Epithelial cell of proximal tubule (primary cell): Measurements from ENCODE around the gene CCT8. TPM values are rescaled to one million over a fixed set of nuclear protein-coding genes. Genes with fewer than 3 reads are reported as not detected.
A peak's percentile ranks its signal among the peaks of the same experiment; 100 is the strongest.

Experiments
- DNase-seq: peaks from one replicate; pipeline ENCODE4 v3.0.0-alpha.2; 2011; ENCODE audit warnings: low read depth
- H3K4me3 ChIP-seq: 2 replicates; pipeline ENCODE4 v1.5.1; 2011; ENCODE audit warnings: low read depth, mild to moderate bottlenecking, low read length
- total RNA-seq: library from RNA; depleted of rRNA; stranded (reverse); fragments of >200 nt; gene quantifications from 2 replicates; pipeline ENCODE4 v1.2.3, GENCODE V29; 2015
- TF ChIP-seq, protein P1 (sequence below): conservative IDR thresholded peaks from 2 replicates; pipeline ENCODE4 v1.5.1; 2012; ENCODE audit warnings: low read depth, mild to moderate bottlenecking, low read length

CCT8 gene, protein sequence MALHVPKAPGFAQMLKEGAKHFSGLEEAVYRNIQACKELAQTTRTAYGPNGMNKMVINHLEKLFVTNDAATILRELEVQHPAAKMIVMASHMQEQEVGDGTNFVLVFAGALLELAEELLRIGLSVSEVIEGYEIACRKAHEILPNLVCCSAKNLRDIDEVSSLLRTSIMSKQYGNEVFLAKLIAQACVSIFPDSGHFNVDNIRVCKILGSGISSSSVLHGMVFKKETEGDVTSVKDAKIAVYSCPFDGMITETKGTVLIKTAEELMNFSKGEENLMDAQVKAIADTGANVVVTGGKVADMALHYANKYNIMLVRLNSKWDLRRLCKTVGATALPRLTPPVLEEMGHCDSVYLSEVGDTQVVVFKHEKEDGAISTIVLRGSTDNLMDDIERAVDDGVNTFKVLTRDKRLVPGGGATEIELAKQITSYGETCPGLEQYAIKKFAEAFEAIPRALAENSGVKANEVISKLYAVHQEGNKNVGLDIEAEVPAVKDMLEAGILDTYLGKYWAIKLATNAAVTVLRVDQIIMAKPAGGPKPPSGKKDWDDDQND
- 282 and 394 TPM in 2 replicates for total RNA-seq

DNA sequence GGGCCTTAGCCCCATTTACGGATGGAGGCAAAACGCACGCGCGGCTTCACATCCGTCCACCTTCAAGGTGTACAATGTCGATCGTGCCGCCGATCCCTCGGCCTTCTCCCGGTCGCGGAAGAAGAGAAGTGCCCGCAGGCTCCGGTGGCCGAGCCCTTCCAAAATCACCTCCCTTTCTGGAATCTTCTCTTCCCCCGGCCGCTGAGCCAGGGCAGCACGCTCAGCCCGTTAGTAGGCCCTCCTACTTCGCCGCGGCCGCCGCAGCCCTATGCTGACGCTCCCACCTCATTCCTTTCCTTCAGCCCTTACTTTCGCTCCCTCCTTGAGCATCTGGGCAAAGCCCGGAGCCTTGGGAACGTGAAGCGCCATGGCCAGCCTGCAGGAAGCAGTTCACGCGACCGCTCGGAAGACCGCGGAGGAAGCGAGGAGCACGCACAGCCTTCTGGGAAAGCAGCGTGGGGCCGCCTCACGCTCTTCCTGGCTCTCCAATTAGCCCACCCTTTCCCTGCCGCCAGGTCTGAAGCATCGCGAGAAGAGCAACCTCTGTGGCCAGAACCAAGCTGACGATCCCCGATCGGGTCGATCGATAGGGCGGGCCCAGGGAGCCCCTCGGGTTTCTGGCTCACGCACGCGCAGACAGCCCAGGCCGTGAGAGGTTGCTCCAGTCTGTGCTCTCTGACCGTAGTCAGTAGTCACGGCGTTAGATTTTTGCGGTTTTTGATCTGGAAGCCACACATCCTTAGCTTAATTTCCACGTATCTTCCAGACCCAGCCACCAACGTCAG is at the start of gene CCT8:
CCT8 (minus strand) TSS at position 427 of the 785 bp plus-strand sequence; CDS start at position 369, 58 bp downstream.
- peak within 1 kb of the TSS; percentile 73 for H3K4me3 ChIP-seq
- peak; percentile 91 for DNase-seq
- TF ChIP-seq, protein P1, sequence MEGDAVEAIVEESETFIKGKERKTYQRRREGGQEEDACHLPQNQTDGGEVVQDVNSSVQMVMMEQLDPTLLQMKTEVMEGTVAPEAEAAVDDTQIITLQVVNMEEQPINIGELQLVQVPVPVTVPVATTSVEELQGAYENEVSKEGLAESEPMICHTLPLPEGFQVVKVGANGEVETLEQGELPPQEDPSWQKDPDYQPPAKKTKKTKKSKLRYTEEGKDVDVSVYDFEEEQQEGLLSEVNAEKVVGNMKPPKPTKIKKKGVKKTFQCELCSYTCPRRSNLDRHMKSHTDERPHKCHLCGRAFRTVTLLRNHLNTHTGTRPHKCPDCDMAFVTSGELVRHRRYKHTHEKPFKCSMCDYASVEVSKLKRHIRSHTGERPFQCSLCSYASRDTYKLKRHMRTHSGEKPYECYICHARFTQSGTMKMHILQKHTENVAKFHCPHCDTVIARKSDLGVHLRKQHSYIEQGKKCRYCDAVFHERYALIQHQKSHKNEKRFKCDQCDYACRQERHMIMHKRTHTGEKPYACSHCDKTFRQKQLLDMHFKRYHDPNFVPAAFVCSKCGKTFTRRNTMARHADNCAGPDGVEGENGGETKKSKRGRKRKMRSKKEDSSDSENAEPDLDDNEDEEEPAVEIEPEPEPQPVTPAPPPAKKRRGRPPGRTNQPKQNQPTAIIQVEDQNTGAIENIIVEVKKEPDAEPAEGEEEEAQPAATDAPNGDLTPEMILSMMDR, result no peak

DNA sequence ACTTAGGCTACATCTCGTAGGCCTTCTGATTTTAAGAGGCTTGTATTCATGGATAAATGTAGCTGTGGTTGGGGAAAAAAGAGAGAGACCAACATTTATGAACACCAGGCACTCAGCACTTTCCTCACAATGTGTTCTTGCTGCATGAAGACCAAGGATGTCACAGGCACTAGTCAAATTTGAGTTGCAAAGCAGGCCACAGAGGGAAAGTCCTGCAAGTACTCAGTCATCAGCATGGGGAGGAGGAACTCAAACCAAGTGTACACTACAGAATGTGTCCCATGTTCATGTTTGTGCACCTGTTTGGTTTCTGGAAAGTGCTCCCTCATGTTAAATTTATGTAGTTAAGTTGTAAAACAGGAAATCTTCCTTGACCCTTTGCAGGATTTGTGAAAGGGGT is 48.3 kb upstream of the CCT8 start:
- TF ChIP-seq, protein P1, result no peak
- no peak for DNase-seq
- H3K4me3 ChIP-seq, result no peak overlapping the region

DNA sequence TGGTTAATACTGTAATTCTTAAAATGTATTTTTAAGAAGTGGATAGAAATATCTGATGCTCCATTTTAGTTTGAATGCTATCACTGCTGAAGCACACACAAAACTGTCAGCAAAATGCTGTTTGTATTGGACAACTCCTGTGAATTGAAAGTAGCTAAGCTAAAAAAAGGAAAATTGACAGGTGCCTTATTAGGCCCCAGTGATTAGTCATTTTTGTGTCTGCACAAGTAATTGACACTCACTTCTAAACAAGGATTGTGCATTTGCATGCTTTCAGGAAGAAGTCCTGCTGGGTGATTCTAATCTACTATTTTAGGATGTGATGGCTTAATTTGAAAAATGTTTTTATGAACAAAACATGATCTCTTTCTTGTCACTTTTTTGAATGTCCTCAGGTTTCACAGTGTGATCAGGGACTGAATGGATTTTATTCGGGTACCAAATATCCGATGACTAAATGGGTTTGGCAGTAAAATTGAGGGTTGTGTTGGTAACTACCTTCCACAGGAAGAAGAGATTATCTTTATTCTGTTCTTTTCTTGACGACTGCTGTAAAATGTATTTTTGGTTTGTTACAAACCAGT is 44.0 kb upstream of the CCT8 start:
- TF ChIP-seq, protein P1, result no peak
- H3K4me3 ChIP-seq, result no peak overlapping the region
- DNase-seq, result no peak

GRCh38 chr21:29115899-29116298 is 42.5 kb upstream of the CCT8 start:
- no peak for DNase-seq
- no peak overlapping the region for H3K4me3 ChIP-seq
- TF ChIP-seq, protein P1, result no peak

DNA sequence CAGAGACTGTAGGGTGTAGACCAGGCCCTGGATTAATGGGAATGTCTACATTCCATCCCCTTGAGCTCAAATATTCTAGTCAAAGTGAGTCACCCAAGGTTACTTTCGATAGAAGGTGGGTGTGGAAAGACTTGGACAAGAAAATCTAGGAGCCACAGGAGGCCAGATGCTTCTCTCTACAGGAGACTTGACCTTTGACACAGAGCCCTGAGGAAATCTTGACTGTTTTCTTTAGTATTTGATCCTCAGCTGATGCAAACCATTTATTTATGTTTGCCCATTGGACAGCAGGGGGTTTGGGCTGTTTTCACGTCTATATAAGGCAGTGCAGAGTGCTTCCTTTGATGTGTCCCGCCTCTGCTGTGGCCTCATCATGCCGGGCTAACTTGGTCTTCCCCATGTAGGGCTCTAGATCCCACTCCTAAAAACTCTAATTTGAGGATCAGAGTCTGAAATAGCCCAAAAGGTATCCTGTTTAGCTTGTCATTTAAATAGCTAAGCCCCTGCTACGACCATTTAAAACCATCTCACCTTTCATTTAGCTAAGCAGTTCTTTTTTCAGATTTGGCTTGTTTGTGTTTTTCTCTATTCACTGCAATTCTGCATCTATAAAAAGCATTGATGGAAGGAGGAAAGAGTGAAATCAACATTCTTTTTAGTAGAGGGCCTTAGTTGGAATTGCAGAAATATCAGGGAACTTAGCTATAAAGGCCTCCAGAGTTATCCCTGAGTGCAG is 41.5 kb upstream of the CCT8 start:
- no peak overlapping the region for H3K4me3 ChIP-seq
- DNase-seq, result no peak
- TF ChIP-seq, protein P1, result no peak

GRCh38 chr21:29105218-29105617 is 31.8 kb upstream of the CCT8 start:
- DNase-seq, result peak; percentile 91
- H3K4me3 ChIP-seq, result no peak overlapping the region
- TF ChIP-seq, protein P1, result no peak
